ENCODE measurements around the gene SLC17A5. TPM values are rescaled to one million over a fixed set of nuclear protein-coding genes. Genes with fewer than 3 reads are reported as not detected.

The SLC17A5 gene
- total and polyA plus RNA-seq, 9 of the 15 experiments (the other 6 are each of a cell fraction or from before 2014, with no cell fraction given), result 1.3 to 7.2 (median 3.4) TPM

- H3K36me3 ChIP-seq (ENCODE audit: control insufficient read depth, insufficient read depth, low read length), result 0 out of 3 replicates have a peak, but pooled peaks cover 2% of the 10 kb centered on the region
- H4K20me1 ChIP-seq (replicated peaks; ENCODE audit: control insufficient read depth, insufficient read depth, low read length), result no peaks in the 10 kb centered on the region
- H3K27ac ChIP-seq (ENCODE audit: extremely low read depth, low read depth, low read length), result no peak overlapping the region
- POLR2A ChIA-PET, result interaction anchor here (0.8 to 2.6 kb wide), 3 partner anchors 9 to 122 kb away, joined by 3 to 11 read pairs (median 3); partner anchors contain the start of gene EEF1A1
- no TSS peak for BruUV-seq (replicated peaks)
- 17% methylated on average over 2 of the region's 2 CpGs for WGBS (ENCODE audit: insufficient coverage, low coverage, missing lambda C conversion rate)
- intact Hi-C loops (cut with micrococcal nuclease) (no loop called here), in situ Hi-C loops (cut with MboI) (no loop called here)
- no peak overlapping the region for H3K4me2 ChIP-seq (ENCODE audit: insufficient read depth, low read length)
- H3K79me2 ChIP-seq (ENCODE audit: control insufficient read depth, insufficient read depth, low read length), result no peaks in the 10 kb centered on the region
- FAIRE-seq, result no peak
- TF ChIP-seq RUNX1 (IDR thresholded peaks at IDR 0.05; ENCODE audit: low read depth) (no peak), ADNP (tag; IDR thresholded peaks at IDR 0.05) (no peak), PRDM10 (IDR thresholded peaks at IDR 0.05; ENCODE audit: partially characterized antibody) (no peak), CGGBP1 (CRISPR knock-in tag; IDR thresholded peaks at IDR 0.05) (no peak), ELK3 (CRISPR knock-in tag; IDR thresholded peaks at IDR 0.05) (no peak), RBM22 (IDR thresholded peaks at IDR 0.05; ENCODE audit: low read depth, low read length, poor library complexity, severe bottlenecking) (no peak)
- H3K4me1 ChIP-seq (replicated peaks in 1 of 2; ENCODE audit: control insufficient read depth in 2 of 2, insufficient read depth in 2 of 2, low read length in 2 of 2), result no peaks in the 10 kb centered on the region; a peak in 1 of 5 replicates
- no peak overlapping the region for H3K9ac ChIP-seq (ENCODE audit: insufficient read depth in 1 of 2, low read depth in 2 of 2, low read length in 2 of 2)
- no peak overlapping the region for H3K4me3 ChIP-seq
- no peaks in the 10 kb centered on the region for H3K27me3 ChIP-seq (ENCODE audit: control insufficient read depth in 2 of 2, insufficient read depth in 2 of 2, low read length in 2 of 2)
- no peaks in the 10 kb centered on the region for H3K9me3 ChIP-seq (replicated peaks; ENCODE audit: control insufficient read depth, insufficient read depth, low read depth, low read length)
- DNase-seq (ENCODE audit: extremely low read depth in 1 of 4, low spot score in 3 of 4), result no peak
- ATAC-seq, result no peak
- no peaks in the 10 kb centered on the region for H3K9me1 ChIP-seq (ENCODE audit: control insufficient read depth, insufficient read depth, low read length)
- no peak overlapping the region for H2AFZ ChIP-seq (ENCODE audit: low read depth, low read length)
- CTCF ChIA-PET (ENCODE audit: low intra/inter-chr PET ratio), result no interaction called here
Observed at GRCh38 chr6:73642530-73642929, 11.3 kb downstream of the SLC17A5 start.

Measured in K562 (cell line).